Activated CD8-positive, alpha-beta memory T cell treated with anti-CD3 and anti-CD28 coated beads, Interleukin-2, amount 50 U/mL, for 1 hour (primary cell): ENCODE data around the gene SPOCK1.

Experiments used
- DNase-seq: peaks from one replicate; pipeline ENCODE4 v3.0.0-alpha.2; 2020; ENCODE audit errors: extremely low read depth

Gene SPOCK1

GRCh38 chr5:137294604-137295003 lies 204.5 kb downstream of the SPOCK1 start:
- DNase-seq: no peak

- no peak for DNase-seq
Measured at GRCh38 chr5:137292461-137293027, 206.6 kb downstream of the SPOCK1 start.

GRCh38 chr5:137291436-137291835 lies 207.7 kb downstream of the SPOCK1 start:
- DNase-seq: no peak

- DNase-seq: no peak
Measured at GRCh38 chr5:137291031-137291430, 208.1 kb downstream of the SPOCK1 start.

GRCh38 chr5:137290373-137290772 lies 208.8 kb downstream of the SPOCK1 start:
- no peak for DNase-seq

- no peak for DNase-seq
Measured at GRCh38 chr5:137289856-137290255, 209.3 kb downstream of the SPOCK1 start.

- DNase-seq: no peak
Measured at GRCh38 chr5:137287569-137287968, 211.6 kb downstream of the SPOCK1 start.

GRCh38 chr5:137286025-137286610 lies 213.0 kb downstream of the SPOCK1 start:
- DNase-seq: no peak

- DNase-seq: no peak
Measured at GRCh38 chr5:137283801-137284200, 215.3 kb downstream of the SPOCK1 start.

GRCh38 chr5:137282216-137282615 lies 216.9 kb downstream of the SPOCK1 start:
- DNase-seq: no peak

GRCh38 chr5:137281201-137281600 lies 217.9 kb downstream of the SPOCK1 start:
- no peak for DNase-seq

- DNase-seq: no peak
Measured at GRCh38 chr5:137280656-137281055, 218.5 kb downstream of the SPOCK1 start.

GRCh38 chr5:137279521-137280231 lies 219.4 kb downstream of the SPOCK1 start:
- no peak for DNase-seq

- DNase-seq: no peak
Measured at GRCh38 chr5:137278476-137278875, 220.7 kb downstream of the SPOCK1 start.

- DNase-seq: no peak
Measured at GRCh38 chr5:137275083-137275482, 224.0 kb downstream of the SPOCK1 start.

GRCh38 chr5:137273511-137273910 lies 225.6 kb downstream of the SPOCK1 start:
- DNase-seq: no peak

GRCh38 chr5:137272831-137273230 lies 226.3 kb downstream of the SPOCK1 start:
- DNase-seq: no peak

- no peak for DNase-seq
Measured at GRCh38 chr5:137269946-137270345, 229.2 kb downstream of the SPOCK1 start.

GRCh38 chr5:137269274-137269673 lies 229.9 kb downstream of the SPOCK1 start:
- DNase-seq: no peak

GRCh38 chr5:137268646-137269045 lies 230.5 kb downstream of the SPOCK1 start:
- DNase-seq: no peak

- no peak for DNase-seq
Measured at GRCh38 chr5:137266186-137266585, 232.9 kb downstream of the SPOCK1 start.

- no peak for DNase-seq
Measured at GRCh38 chr5:137265457-137265856, 233.7 kb downstream of the SPOCK1 start.

- no peak for DNase-seq
Measured at GRCh38 chr5:137264573-137264972, 234.6 kb downstream of the SPOCK1 start.
